Sigmoid colon (tissue), 4 donors: Measurements from ENCODE around the gene NUDC.

Experiments used
- EP300 ChIP-seq, 4 donors: sonication (generic); formaldehyde crosslinking; IDR thresholded peaks; one replicate each; pipeline ENCODE4 v1.6.1; 2017; ENCODE audit warnings: antibody characterized with exemption in 4 of 4
- POLR2A ChIP-seq, 2 donors: fragments of 450-650 bp; IDR thresholded peaks; one replicate each; pipeline ENCODE4 v1.6.1; 2016; ENCODE audit warnings: antibody characterized with exemption in 2 of 2, mild to moderate bottlenecking in 2 of 2, moderate library complexity in 2 of 2
- POLR2AphosphoS5 ChIP-seq, 4 donors: sonication (generic); formaldehyde crosslinking; IDR thresholded peaks; one replicate each; pipeline ENCODE4 v1.6.1; 2017; ENCODE audit warnings: antibody characterized with exemption in 4 of 4
- TF ChIP-seq, protein P1 (sequence below), 4 experiments: fragments of 450-650 bp in 3 of 4; fragments of 200-600 bp in 1 of 4; IDR thresholded peaks; one replicate each; pipeline ENCODE4 v1.5.1; 2016 to 2019; ENCODE audit warnings: antibody characterized with exemption in 4 of 4, mild to moderate bottlenecking in 3 of 4, moderate library complexity in 2 of 4

DNA sequence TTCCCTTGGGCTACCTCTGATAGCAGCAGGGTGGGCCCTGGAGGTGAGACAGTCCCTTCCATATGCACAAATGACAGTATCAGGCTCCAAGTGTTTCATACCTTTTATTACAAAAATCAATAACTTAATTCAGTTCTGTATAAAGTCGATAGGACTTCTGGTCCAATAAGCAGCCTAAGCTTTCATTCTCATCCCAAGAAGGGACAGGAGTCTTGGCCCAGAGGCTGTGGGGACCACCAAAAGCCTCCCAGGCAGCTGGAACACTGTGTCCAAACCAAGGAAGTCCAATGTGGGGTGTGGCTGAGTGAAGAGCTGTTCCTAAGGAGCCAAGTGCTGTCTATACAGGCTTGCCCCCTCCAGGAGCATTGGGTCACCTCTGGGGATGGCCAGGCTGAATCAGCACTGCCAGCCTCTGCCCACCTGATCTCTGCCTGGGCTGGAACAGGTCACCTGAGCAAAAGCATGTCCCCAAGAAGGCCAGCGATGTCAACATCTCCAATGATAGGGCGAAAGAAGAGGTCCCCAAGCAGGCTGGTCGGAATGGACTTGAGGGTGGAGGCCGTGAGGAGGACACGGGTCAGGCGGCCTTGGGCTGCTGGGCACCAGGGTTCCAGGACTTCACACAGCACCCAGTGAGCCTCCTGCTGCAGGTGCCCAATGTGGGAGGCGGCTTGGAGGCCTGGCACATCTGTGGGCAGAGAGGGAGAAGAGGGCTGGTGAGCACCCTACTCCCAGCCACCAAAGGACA lies 10.0 kb upstream of the NUDC start:
- TF ChIP-seq POLR2AphosphoS5 (IDR thresholded peaks at IDR 0.05) = no peak
- TF ChIP-seq, protein P1, sequence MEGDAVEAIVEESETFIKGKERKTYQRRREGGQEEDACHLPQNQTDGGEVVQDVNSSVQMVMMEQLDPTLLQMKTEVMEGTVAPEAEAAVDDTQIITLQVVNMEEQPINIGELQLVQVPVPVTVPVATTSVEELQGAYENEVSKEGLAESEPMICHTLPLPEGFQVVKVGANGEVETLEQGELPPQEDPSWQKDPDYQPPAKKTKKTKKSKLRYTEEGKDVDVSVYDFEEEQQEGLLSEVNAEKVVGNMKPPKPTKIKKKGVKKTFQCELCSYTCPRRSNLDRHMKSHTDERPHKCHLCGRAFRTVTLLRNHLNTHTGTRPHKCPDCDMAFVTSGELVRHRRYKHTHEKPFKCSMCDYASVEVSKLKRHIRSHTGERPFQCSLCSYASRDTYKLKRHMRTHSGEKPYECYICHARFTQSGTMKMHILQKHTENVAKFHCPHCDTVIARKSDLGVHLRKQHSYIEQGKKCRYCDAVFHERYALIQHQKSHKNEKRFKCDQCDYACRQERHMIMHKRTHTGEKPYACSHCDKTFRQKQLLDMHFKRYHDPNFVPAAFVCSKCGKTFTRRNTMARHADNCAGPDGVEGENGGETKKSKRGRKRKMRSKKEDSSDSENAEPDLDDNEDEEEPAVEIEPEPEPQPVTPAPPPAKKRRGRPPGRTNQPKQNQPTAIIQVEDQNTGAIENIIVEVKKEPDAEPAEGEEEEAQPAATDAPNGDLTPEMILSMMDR (IDR thresholded peaks at IDR 0.05) = no peak
- TF ChIP-seq POLR2A (IDR thresholded peaks at IDR 0.05) = no peak
- TF ChIP-seq EP300 (IDR thresholded peaks at IDR 0.05) = no peak
